Endodermal cell (in vitro differentiated cells): ENCODE measurements around the gene FAM151A. TPM values are rescaled to one million over a fixed set of nuclear protein-coding genes. Genes with fewer than 3 reads are reported as not detected.

Source experiments
- DNase-seq: peaks from one replicate; pipeline ENCODE4 v3.0.0-alpha.2; 2017
- H3K27ac ChIP-seq: 2 replicates; pipeline ENCODE4 v1.5.1; 2013; ENCODE audit warnings: mild to moderate bottlenecking, low read depth, low read length, moderate library complexity
- H3K27me3 ChIP-seq: 2 replicates; pipeline ENCODE4 v1.6.1; 2013; ENCODE audit warnings: mild to moderate bottlenecking, low read length, moderate library complexity; ENCODE audit not compliant: insufficient read depth, control insufficient read depth, poor library complexity, severe bottlenecking
- H3K36me3 ChIP-seq: 2 replicates; pipeline ENCODE4 v1.7.0; 2013; ENCODE audit warnings: mild to moderate bottlenecking, low read length, moderate library complexity; ENCODE audit not compliant: control insufficient read depth, insufficient read depth
- H3K4me1 ChIP-seq: one replicate; pipeline ENCODE4 v1.7.0; 2013; ENCODE audit warnings: low read length; ENCODE audit not compliant: control insufficient read depth, insufficient read depth
- H3K4me3 ChIP-seq: 2 replicates; pipeline ENCODE4 v1.5.1; 2013; ENCODE audit warnings: mild to moderate bottlenecking, low read length, moderate library complexity
- H3K9ac ChIP-seq: 2 replicates; pipeline ENCODE4 v1.6.1; 2013; ENCODE audit warnings: mild to moderate bottlenecking, low read length, moderate library complexity; ENCODE audit not compliant: poor library complexity, severe bottlenecking; ENCODE audit errors: extremely low read depth
- H3K9me3 ChIP-seq: 2 replicates; pipeline ENCODE4 v1.6.1; 2013; ENCODE audit warnings: mild to moderate bottlenecking, low read length, moderate library complexity; ENCODE audit not compliant: control insufficient read depth
- H3K27ac Mint-ChIP-seq: 2 replicates; pipeline ENCODE4 v1.8.0; 2020; ENCODE audit warnings: mixed read lengths
- H3K27me3 Mint-ChIP-seq: 2 replicates; pipeline ENCODE4 v1.8.0; 2021; ENCODE audit warnings: mild to moderate bottlenecking, mixed read lengths; ENCODE audit not compliant: insufficient read depth
- H3K36me3 Mint-ChIP-seq: 2 replicates; pipeline ENCODE4 v1.8.0; 2020; ENCODE audit warnings: low read depth, mixed read lengths
- H3K4me1 Mint-ChIP-seq: 2 replicates; pipeline ENCODE4 v1.8.0; 2020; ENCODE audit warnings: mixed read lengths
- H3K4me3 Mint-ChIP-seq: 2 replicates; pipeline ENCODE4 v1.8.0; 2020; ENCODE audit warnings: mild to moderate bottlenecking, moderate library complexity, mixed read lengths
- H3K9me3 Mint-ChIP-seq: 2 replicates; pipeline ENCODE4 v1.8.0; 2020; ENCODE audit warnings: mild to moderate bottlenecking, mixed read lengths
- CTCF ChIP-seq: fragments of 200-600 bp; sonication (generic); conservative IDR thresholded peaks from 2 replicates; pipeline ENCODE4 v1.5.0; 2021; ENCODE audit warnings: antibody characterized with exemption, mild to moderate bottlenecking
- WGBS, 2 experiments: methylation state at CpG; one replicate each; pipeline versions ENCODE4 v1.1.5 to v1.1.7; 2013; ENCODE audit warnings: missing lambda C conversion rate in 2 of 2, mixed read lengths in 1 of 2; ENCODE audit not compliant: insufficient coverage in 1 of 2, insufficient read length in 1 of 2; 5-methylcytosine and 5-hydroxymethylcytosine counted together
- total RNA-seq, 2 donors: library from RNA; stranded (reverse); fragmentation: NEBNext Ultra II Directional in 1 of 2; extraction: Animal tissue kit (Norgen Biotek cat#: 25700) in 1 of 2; gene quantifications; 2 replicates in 1 of 2; 3 replicates in 1 of 2; pipeline ENCODE4 v1.2.1, GENCODE V29; 2021

Gene FAM151A
- total RNA-seq, 2 donors from 2014 or later: not detected

- H3K36me3 Mint-ChIP-seq: no peaks in the 10 kb centered on the region
Measured at GRCh38 chr1:54570161-54570560, 53.2 kb downstream of the FAM151A start.

GRCh38 chr1:54569339-54569738 lies 54.0 kb downstream of the FAM151A start:
- Mint-ChIP-seq H3K27ac (peak overlapping the region; percentile 33), H3K4me3 (no peak overlapping the region), H3K4me1 (peaks cover 20% of the 10 kb centered on the region), H3K9me3 (peaks cover under 1% of the 10 kb centered on the region), H3K36me3 (no peaks in the 10 kb centered on the region), H3K27me3 (no peaks in the 10 kb centered on the region)
- H3K27me3 ChIP-seq: no peaks in the 10 kb centered on the region
- H3K9ac ChIP-seq: no peak overlapping the region
- no peak for TF ChIP-seq CTCF
- no peaks in the 10 kb centered on the region for H3K4me1 ChIP-seq
- H3K27ac ChIP-seq: no peak overlapping the region
- peak; percentile 57 for DNase-seq
- no peaks in the 10 kb centered on the region for H3K36me3 ChIP-seq
- WGBS, 2 experiments: 57 to 69% methylated on average over 2 to 4 of the region's 4 CpGs
- no peak overlapping the region for H3K4me3 ChIP-seq
- no peaks in the 10 kb centered on the region for H3K9me3 ChIP-seq

More at GRCh38 chr1:54570161-54570560, 53.2 kb downstream of the FAM151A start:
- Mint-ChIP-seq H3K4me1 (peaks cover 15% of the 10 kb centered on the region), H3K27ac (no peak overlapping the region), H3K4me3 (no peak overlapping the region), H3K27me3 (no peaks in the 10 kb centered on the region), H3K9me3 (no peaks in the 10 kb centered on the region)
- H3K9me3 ChIP-seq: no peaks in the 10 kb centered on the region
- H3K36me3 ChIP-seq: no peaks in the 10 kb centered on the region
- WGBS, 2 experiments: 91 to 94% methylated on average over 3 to 5 of the region's 5 CpGs
- H3K27ac ChIP-seq: no peak overlapping the region
- no peak for DNase-seq
- H3K4me3 ChIP-seq: no peak overlapping the region
- H3K27me3 ChIP-seq: no peaks in the 10 kb centered on the region
- no peak overlapping the region for H3K9ac ChIP-seq
- H3K4me1 ChIP-seq: no peaks in the 10 kb centered on the region
- no peak for TF ChIP-seq CTCF

- H3K4me1 Mint-ChIP-seq: peaks cover 21% of the 10 kb centered on the region
- 81 to 93% methylated on average over 4 to 5 of the region's 5 CpGs for WGBS, 2 experiments
Measured at GRCh38 chr1:54567961-54568360, 55.4 kb downstream of the FAM151A start.

More at GRCh38 chr1:54567961-54568360, 55.4 kb downstream of the FAM151A start:
- no peak overlapping the region for H3K9ac ChIP-seq
- H3K4me3 Mint-ChIP-seq: no peak overlapping the region
- H3K27me3 Mint-ChIP-seq: no peaks in the 10 kb centered on the region
- H3K9me3 Mint-ChIP-seq: peaks cover 7% of the 10 kb centered on the region
- H3K36me3 ChIP-seq: no peaks in the 10 kb centered on the region
- H3K9me3 ChIP-seq: no peaks in the 10 kb centered on the region
- no peak for TF ChIP-seq CTCF
- H3K27ac Mint-ChIP-seq: peak overlapping the region; percentile 10
- H3K4me3 ChIP-seq: no peak overlapping the region
- H3K27ac ChIP-seq: no peak overlapping the region
- H3K4me1 ChIP-seq: no peaks in the 10 kb centered on the region
- no peaks in the 10 kb centered on the region for H3K27me3 ChIP-seq
- peaks cover 2% of the 10 kb centered on the region for H3K36me3 Mint-ChIP-seq
- no peak for DNase-seq
